HG02678 (cell line): ENCODE data around the gene RNF150.

Source experiments
- ATAC-seq: cut with Tn5 transposase; IDR thresholded peaks from one replicate; pipeline ENCODE4 v1.9.1; 2021; ENCODE audit warnings: mild to moderate bottlenecking, moderate library complexity; ENCODE audit not compliant: unreplicated experiment

Gene RNF150

DNA sequence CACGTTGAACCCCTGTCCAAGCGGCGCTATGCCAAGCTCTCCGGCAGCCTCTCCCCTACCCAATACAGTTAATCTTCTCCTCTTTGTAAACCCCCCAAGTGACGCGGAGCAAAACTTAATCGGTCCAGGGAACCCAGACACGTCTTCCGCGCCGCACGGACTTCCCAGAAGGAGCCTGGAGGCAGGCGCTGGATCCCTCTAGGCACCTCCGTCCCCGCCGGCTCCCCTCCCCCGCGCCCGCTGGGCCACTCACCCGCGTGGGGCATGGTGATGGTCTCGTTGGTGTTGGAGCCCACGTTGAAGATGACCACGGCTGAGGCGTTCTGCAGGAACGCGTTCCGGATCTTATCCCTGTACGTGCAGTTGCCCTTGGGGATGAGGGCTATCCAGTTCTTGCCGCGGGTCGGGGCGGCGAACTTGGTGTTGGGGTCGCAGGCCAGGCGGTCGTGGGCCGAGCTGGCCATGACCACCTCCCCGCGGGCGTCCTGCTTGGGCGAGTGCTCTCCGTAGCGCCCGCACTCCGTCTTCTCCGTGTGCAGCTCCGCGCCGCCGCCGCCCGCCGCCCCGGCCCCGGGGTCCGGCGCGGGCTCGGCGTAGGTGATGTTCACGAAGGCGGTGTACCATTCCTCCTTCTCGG is 1.1 kb downstream of the RNF150 start:
- ATAC-seq, result peak; percentile 20

DNA sequence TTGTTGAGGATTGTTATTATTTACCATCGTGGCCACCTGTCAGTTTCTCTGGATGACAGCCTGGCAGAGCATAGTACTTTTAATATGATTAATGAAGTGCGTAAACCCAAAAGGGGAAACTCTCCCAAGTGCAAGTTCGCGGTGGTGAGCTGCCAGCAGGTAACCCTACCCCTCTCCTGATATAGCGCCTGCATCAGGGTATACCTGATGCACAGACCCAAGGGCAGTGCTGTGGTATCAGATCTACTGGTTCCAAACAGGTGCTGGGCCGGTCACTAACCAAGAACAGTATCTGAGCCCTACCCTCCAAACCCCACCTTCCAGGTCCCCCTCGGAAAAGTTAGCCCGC is 1.6 kb downstream of the RNF150 start:
- no peak for ATAC-seq

DNA sequence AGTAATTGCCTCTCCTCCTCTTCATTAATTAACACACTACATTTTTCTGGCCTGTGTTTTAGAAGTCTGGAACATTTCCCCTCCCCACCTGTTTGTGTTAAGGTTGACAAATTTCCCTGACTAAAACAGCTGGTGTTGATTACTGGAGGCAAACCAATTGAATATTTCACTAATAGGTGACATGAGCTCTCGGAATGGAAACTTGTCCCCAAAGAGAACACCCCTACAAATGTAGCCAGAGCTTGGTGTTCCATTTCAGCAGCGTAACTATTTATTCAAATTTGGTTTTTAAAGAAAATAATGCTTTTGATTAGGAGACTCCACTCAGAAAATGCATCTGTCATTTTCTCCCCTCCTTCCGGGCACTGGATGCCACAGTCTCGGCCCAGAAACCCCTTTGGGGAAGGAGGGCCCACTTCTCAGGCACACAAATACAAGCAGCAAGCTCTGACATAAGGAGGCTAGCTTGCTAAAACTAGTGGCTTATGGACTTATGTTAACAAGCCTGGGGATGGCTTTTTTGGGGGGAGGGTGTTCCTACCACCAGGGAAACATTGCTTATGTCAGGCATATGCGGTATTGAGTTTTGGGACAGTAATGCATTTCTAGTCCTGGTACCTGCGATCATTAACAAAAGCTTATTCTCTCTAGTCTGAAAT is 2.2 kb downstream of the RNF150 start:
- no peak for ATAC-seq

DNA sequence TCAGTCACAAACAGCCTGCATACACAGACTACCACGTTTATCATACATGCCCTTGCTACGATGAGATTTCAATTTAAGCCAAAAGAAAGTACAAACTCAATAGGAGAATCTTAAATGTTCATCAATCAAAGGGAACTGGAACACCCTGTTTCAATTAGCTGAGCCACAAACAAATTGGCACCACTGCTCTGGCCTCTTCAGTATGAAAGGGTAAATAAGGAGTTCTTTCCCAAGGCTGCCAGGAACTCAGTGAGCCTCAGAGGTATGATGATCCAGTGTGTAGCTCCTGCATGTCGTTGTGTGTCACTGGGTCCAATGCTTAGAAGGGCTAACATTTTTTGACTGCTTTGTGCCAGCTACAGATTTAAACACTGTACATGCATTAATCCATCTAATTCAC is 5.4 kb downstream of the RNF150 start:
- ATAC-seq, result no peak

DNA sequence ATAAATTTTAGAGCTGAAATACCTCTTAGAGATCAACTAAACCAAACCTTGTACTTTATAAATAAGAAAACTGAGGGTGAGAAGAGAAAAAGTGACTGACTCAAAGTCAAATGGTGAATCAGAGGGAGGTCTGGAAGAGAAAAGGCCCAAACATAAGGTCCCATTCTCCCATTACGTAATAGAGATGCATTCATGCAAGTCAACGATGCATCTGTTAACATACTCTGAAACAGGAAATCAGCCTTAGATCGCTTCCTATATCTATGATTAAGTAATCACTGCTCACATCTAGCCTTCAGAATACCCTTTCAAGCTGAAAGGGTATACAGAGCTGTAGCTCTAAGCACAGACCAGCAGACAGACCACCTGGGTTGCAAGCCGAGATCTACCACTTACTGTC is 6.5 kb downstream of the RNF150 start:
- no peak for ATAC-seq

DNA sequence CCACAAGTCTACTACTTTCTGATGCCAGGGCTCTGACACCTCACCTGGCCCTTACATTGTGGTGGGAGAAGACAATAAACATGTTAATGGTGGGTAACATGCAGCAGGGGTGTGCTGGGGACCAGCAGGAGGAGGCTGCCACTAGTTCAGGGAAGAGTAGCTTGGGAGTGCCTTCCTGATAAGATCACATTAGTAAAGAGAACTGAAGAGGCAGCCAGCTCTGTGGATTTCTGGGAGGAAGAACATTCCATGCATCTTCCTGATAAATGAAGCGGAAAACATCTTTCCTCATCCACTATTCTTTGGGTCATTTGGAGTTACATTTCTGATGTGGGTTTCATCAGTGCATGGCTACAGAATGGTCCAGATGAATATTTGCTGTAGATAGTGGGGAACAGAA is 9.0 kb downstream of the RNF150 start:
- ATAC-seq, result no peak

DNA sequence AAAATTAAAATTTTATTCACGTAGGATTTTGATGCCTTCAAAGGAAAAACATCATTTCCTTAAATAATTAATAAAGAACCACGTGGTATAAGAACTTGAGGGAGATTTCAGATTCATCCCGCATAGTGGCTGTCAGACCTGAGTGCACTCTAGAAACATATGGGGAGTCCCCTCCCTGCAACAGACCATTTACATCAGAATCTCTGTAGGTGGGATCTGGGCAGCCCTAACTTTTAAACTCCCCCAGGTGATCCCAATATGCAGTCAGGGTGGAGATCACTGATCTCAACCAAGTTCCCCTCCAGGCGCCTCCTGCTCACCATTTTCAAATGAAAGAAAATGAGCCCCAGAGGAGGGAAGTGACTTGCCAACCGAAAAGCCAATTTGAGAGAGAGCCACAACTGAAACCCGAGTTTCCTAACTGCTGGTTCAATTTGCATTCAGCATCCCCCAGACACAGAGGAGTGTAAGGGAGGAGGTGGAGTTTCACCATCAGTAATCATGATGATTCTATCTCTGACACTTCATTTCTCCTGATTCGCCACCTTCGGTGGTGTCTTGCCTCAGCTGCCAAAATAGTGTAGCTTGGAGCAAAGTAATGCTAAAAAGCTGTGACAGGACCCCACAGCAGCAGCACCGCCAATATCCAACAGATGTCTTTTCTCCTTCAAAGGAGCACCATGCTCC is 11.4 kb downstream of the RNF150 start:
- no peak for ATAC-seq

DNA sequence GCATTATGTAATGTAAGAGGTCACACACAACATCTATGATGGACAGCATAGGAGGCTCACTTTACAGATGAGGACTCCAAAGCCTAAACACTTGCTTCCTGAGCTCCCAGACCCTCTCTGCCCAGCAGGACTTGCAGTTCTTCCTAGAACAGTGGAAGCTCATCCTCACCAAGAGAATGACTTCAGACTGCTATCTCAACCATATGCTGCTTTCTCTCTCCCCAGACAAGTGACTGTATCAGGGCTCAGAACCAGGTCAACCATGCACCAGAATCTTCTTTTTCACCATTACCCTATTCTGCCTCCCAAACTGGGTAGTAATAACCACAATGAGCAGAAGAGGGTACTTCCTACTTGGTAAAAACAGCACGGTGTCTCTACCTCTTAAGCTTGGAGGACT is 12.2 kb downstream of the RNF150 start:
- no peak for ATAC-seq

DNA sequence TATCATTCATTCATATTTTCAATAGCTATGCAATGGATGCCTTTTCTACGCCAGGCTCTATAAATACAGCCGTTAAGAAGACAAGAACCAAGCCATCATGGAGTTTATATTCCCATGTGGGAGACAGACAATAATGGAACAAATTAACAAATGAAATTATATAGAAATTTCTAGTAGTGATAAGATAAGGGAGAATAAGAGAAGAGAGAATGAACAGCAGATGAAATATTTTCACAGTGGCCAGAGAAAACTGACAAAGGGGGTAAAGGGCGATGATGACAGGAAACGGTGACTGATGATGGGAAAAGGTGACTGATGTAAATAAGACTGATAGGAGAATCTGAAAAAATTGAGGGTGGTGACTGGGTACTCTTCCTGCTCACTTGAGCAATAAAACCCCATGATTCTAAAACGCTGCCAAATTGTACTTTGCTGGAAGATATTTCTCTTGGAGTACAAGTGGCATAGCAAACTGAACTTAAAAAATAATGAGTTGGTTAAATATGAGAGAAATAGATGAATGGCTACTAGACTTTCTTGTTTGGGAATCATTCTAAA is 13.2 kb downstream of the RNF150 start:
- no peak for ATAC-seq

DNA sequence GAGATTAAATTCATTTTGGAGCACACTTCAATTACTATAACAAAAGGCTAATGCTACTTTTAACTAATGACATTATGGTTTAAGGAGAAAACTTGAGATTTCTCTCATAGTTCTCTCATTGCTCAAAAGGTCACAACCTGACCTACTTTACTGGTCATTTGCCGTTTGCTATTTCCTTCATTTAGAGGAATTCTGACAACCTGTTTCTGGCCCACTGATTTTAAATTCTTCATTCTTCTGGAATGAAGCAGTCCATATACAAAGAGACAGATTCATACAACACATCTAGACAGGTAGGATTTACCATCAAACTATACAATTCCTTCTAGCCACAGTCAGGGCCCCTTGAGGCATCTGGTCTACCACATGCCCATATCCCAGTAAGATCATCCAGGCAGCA is 14.2 kb downstream of the RNF150 start:
- no peak for ATAC-seq

DNA sequence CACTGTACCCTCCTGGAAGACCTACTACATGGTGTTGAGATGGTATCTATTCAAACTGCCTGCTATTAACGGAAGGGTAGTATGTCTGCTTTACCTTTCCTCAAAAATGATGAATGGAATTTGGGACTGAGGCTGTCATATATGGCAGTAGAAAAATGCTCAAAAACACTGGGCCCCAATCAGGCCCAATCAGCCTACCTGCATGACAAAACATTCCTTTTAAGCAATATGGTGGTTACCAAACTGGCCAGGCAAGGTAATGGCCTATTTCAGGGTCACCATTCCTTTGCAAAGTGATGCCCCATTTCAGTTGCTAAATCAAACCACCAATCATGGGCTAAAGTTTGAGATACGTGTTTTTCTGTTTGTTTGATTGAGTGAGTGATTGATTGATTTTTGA is 14.9 kb downstream of the RNF150 start:
- no peak for ATAC-seq

DNA sequence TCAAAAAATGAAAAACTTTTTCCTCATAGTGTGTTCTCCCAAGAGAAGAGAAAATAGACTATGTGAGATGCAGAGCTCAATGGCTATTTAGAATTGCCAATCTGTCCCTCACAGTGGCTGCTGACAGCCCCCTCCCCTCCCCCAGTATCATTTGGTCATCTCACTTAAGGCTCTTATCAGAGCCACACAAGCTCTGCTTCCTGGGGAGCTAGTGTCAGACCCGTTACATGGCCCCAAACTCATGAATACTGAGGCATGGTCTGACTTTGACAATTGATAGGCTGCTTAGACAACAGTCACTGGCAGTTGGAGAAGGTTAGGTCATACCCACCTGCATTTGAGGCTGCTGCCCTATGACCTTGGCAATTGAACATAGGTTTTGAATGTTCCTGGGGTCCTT is 15.3 kb downstream of the RNF150 start:
- no peak for ATAC-seq

DNA sequence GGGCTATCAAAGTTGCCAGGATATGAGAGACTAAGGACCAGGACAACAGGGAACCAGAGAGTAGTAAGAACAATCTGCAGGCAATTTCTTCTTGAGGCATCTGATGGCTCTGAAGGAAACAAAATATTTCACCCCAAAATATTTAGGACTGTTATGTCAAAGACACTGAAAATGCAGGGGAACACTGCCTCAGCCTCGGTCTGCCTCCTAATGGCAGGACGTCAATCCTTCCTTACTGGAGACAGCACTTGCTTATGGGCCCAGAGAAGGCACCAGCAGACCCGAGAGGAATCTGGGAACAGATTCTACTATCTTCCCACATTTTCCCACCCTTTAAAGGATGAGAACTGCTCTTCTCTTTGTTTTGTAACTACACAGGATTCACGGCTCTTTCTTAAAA is 23.3 kb downstream of the RNF150 start:
- ATAC-seq, result no peak

DNA sequence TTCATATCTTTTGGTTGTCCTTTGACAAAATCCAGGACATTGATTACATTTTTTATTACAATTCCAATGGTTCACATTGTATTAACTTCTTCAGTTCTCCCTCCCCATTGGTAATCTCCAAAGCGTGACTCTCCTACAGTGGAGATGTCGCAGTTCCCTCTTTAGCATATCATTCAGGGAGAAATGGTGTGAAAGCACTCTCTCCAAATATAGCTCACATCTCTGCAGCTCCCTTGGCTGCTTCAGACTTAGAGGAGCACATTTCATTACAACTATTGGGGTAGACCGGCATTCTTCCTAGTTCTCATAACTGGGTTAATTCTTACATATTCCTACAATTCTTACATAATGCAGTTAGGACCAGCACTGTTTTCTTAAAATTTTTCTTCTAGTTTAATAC is 25.3 kb downstream of the RNF150 start:
- no peak for ATAC-seq

DNA sequence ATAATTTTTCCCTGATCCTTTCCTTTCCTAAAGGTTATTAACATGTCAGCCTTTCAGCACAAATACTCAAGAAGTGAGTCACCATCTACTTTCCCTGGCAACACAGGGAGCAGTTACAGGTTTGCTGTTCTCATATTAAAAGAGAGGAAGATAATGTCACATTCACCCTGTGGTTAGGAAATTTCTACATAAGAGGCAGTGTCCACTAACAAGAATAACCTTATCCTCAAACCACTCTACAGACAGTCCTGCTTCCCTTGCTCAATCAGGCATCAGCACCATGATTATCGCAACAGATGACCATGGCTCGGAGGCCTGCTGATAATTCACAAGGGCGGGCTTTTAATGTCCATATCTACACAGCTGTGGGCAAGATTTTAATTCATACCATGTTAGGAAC is 30.9 kb downstream of the RNF150 start:
- no peak for ATAC-seq

DNA sequence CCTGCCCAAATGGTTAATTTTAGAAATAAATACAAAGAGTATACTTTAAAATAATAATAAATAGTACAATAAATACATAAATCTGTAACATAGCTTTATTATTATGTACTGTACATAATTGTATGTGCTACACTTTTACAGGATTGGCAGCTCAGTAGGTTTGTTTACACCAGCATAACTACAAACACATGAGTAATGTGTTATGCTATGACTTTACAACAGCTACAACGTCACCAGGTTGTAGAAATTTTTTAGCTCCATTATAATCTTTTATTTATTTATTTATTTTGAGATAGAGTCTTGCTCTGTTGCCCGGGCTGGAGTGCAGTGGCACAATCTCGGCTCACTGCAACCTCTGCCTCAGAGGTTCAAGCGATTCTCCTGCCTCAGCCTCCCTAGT is 31.8 kb downstream of the RNF150 start:
- ATAC-seq, result no peak

DNA sequence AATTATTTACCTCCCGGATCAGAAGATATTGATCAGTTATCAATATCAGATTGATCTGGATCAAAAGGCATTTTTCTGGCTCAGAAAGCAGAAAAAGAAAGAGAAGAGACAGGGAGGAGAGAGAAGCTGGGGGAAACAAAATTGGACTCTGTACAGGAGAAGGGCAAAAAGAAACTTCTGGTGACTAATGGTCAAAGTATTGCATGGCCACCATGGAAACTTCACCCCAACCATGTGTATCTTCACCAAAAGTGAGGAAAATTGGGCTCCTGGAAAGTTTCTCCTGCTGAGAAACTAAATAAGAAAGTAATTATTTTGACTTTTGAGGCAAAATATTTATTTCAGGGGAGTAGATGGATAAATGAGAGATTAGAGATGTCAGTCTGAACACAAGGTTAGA is 33.9 kb downstream of the RNF150 start:
- ATAC-seq, result no peak

DNA sequence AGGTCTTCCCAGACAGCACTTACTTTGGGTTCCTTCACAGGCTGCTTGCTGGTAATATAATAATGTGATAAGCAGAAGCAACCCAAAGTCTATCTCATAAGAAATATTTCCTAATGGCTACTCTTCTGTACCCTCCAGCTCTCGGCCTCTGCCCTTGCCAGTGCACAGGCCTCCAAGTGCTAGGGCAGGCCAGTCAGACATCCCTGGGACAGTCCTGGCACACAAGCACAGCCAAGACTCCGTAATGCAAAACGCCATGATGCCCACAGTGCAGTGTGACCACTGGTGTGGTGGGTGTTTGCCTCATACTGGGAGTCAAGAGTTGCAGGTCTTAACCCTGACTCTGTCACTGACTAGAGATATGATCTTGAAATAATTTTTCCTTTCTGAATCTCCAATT is 35.1 kb downstream of the RNF150 start:
- no peak for ATAC-seq

DNA sequence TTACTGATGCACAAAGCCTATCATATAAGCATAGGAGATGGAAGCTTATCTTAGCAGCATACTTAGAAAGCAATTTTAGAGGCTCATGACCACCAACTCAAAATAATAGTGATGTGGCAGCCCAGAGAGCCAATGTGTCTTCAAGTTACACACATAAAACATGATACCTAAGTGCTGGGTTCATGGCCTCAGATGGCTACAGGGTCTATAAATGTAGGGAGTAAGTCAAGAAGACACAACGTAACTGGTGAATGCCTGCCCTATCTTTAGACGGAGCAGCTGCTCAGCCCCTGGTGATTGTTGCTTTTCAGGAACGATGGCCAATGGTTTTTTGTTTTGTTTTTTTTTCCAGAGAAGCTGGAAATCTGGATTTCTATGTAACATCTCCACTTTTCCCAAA is 42.8 kb downstream of the RNF150 start:
- no peak for ATAC-seq

DNA sequence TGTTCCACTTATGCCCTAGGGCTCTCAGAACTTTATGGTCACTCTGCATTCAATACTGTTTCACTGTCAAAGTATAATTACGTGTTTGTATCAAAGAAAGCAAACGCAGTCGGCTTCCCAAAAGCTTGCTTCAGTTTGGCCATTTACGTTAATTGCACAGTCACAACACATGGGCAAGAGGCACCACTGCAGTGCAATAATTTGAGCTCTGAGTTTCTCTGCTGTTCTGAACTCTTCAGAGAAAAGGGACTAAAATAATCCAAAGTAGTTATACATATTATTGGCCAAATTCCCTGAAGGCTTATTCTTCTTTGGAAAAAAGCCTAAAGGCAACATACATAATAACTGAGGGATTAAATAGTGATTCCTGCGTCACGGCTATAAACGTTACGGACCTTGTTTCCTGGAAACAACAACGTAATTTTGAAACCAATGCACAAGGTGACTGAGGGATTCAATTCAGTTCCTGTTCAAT is 51.3 kb downstream of the RNF150 start:
- ATAC-seq, result no peak

DNA sequence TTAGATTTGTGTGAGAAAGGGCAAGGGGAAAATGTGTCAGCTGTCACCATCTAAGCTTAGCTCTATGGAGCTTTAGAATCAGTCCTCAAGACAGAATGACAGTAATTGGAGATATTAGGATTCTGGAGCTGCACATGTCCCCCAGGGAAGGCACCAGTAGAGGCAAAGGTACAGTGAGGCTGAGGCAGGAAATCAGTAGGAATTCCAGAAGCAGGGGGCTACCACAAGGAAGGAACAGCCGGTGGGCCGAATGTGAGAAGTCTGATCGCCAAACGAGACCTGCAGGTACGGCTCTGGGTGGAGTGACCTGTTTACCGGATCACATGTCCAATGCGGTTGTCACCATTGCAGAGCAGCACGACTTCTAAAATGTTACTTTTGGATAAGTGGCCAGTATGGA is 52.6 kb downstream of the RNF150 start:
- no peak for ATAC-seq

DNA sequence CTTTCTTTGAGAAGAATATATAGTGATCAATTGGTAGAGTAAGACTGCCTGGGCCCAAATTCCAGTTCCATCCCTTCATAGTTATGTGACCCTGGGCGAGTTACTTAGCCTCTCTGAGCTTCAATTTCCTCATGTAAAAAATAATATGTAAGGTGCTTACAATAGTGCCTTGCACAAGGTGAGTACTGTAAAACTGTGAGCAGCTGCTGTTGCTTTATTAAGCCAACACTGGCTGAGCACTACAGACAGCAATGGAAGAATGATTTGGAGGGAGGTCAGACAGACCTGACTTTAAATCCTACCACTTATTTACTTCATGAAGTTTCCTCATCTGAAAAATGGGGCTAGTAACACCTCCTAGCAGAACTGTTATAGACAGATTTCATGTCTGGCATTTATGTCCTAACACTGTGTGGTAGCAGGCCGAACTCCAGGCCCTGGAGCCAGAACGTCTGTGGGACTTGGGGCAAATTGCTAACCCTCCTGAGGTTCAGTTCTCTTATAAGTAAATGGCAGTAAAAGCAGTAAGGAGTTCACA is 53.8 kb downstream of the RNF150 start:
- no peak for ATAC-seq
